GM21786 (cell line): ENCODE data around the gene PALLD.

ENCODE experiments used
- ATAC-seq: cut with Tn5 transposase; IDR thresholded peaks from one replicate; pipeline ENCODE4 v1.9.1; 2021; ENCODE audit not compliant: unreplicated experiment

PALLD gene

GRCh38 chr4:168841000-168841671 is 344.3 kb downstream of the PALLD start:
- no peak for ATAC-seq

- no peak for ATAC-seq
These were observed 344.8 kb downstream of the PALLD start for GRCh38 chr4:168841672-168842019.

- ATAC-seq = no peak
These were observed 345.3 kb downstream of the PALLD start for GRCh38 chr4:168842186-168842585.

- ATAC-seq = no peak
These were observed 346.8 kb downstream of the PALLD start for GRCh38 chr4:168843635-168844034.

GRCh38 chr4:168844353-168845049 is 347.6 kb downstream of the PALLD start:
- ATAC-seq = no peak

- no peak for ATAC-seq
These were observed 349.0 kb downstream of the PALLD start for GRCh38 chr4:168845897-168846296.

GRCh38 chr4:168846414-168846813 is 349.6 kb downstream of the PALLD start:
- no peak for ATAC-seq

GRCh38 chr4:168847771-168848502 is 351.1 kb downstream of the PALLD start:
- ATAC-seq = no peak

GRCh38 chr4:168849030-168849675 is 352.3 kb downstream of the PALLD start:
- ATAC-seq = no peak

GRCh38 chr4:168849997-168850396 is 353.1 kb downstream of the PALLD start:
- ATAC-seq = no peak

- no peak for ATAC-seq
These were observed 355.5 kb downstream of the PALLD start for GRCh38 chr4:168852387-168852786.

- ATAC-seq = peak; percentile 77
These were observed 356.3 kb downstream of the PALLD start for GRCh38 chr4:168852933-168853713.

- no peak for ATAC-seq
These were observed 356.9 kb downstream of the PALLD start for GRCh38 chr4:168853770-168854169.

GRCh38 chr4:168854350-168854921 is 357.6 kb downstream of the PALLD start:
- ATAC-seq = no peak

GRCh38 chr4:168856312-168856711 is 359.5 kb downstream of the PALLD start:
- ATAC-seq = no peak

GRCh38 chr4:168857009-168857408 is 360.2 kb downstream of the PALLD start:
- ATAC-seq = no peak

- ATAC-seq = no peak
These were observed 360.9 kb downstream of the PALLD start for GRCh38 chr4:168857546-168858314.

- no peak for ATAC-seq
These were observed 362.2 kb downstream of the PALLD start for GRCh38 chr4:168859100-168859499.

GRCh38 chr4:168859888-168860694 is 363.2 kb downstream of the PALLD start:
- ATAC-seq = peak; percentile 98
